HEK293 (cell line): ENCODE data around the gene PRC1.

Experiments
- CTCF ChIA-PET: fragments of 350-600 bp; formaldehyde crosslinking; extraction: SDS; loops from one replicate; lab custom pipeline; 2021; ENCODE audit warnings: antibody characterized with exemption; lab: Yijun Ruan, JAX
- POLR2A ChIA-PET: fragments of 300-600 bp; formaldehyde crosslinking; extraction: SDS; loops from one replicate; lab custom pipeline; 2020; ENCODE audit warnings: antibody characterized with exemption, inconsistent platforms; lab: Yijun Ruan, JAX
- H3K27ac ChIP-seq: fragments of 200-500 bp; sonication (Bioruptor generic); 2 replicates; pipeline ENCODE4 v1.5.1; 2014; ENCODE audit warnings: low read depth, low read length, control low read depth, inconsistent platforms; ENCODE audit errors: extremely low read depth
- H3K36me3 ChIP-seq, 2 experiments: fragments of 200-500 bp in 1 of 2; sonication (Bioruptor generic) in 1 of 2; 1 replicate in 1 of 2; 2 replicates in 1 of 2; pipeline ENCODE4 v1.5.1; 2014 to 2017; ENCODE audit warnings: inconsistent platforms in 2 of 2, low read length in 2 of 2; ENCODE audit not compliant: control insufficient read depth in 2 of 2, insufficient read depth in 1 of 2
- H3K4me1 ChIP-seq: fragments of 200-500 bp; sonication (Bioruptor generic); 2 replicates; pipeline ENCODE4 v1.5.1; 2014; ENCODE audit warnings: mild to moderate bottlenecking, low read length, inconsistent platforms; ENCODE audit not compliant: control insufficient read depth, insufficient read depth
- H3K4me3 ChIP-seq: 2 replicates; pipeline ENCODE4 v1.5.1; 2011; ENCODE audit warnings: low read depth, mild to moderate bottlenecking, control low read depth, low read length, moderate library complexity
- H3K9me3 ChIP-seq: fragments of 200-500 bp; sonication (Bioruptor generic); 2 replicates; pipeline ENCODE4 v1.5.1; 2014; ENCODE audit warnings: low read depth, low read length, inconsistent platforms; ENCODE audit not compliant: control insufficient read depth, insufficient read depth
- FEZF1 ChIP-seq: fragments of 450-650 bp; formaldehyde crosslinking; IDR thresholded peaks from 2 replicates; pipeline ENCODE4 v1.5.1; 2016; ENCODE audit warnings: missing biosample characterization, missing genetic modification characterization
- GLI2 ChIP-seq: fragments of 450-650 bp; formaldehyde crosslinking; IDR thresholded peaks from 2 replicates; pipeline ENCODE4; 2017; ENCODE audit warnings: missing biosample characterization, missing genetic modification characterization, low read depth, borderline replicate concordance
- GLIS1 ChIP-seq: fragments of 450-650 bp; formaldehyde crosslinking; IDR thresholded peaks from 2 replicates; pipeline ENCODE4 v1.5.1; 2016; ENCODE audit warnings: missing biosample characterization, missing genetic modification characterization
- SALL2 ChIP-seq: fragments of 450-650 bp; formaldehyde crosslinking; IDR thresholded peaks from 2 replicates; pipeline ENCODE4 v1.5.0; 2017; ENCODE audit warnings: missing biosample characterization, mild to moderate bottlenecking, missing genetic modification characterization, borderline replicate concordance
- SCRT1 ChIP-seq: fragments of 450-650 bp; formaldehyde crosslinking; IDR thresholded peaks from 2 replicates; pipeline ENCODE4 v1.5.1; 2016; ENCODE audit warnings: missing biosample characterization, missing genetic modification characterization, borderline replicate concordance
- SP3 ChIP-seq: fragments of 450-650 bp; formaldehyde crosslinking; IDR thresholded peaks from 2 replicates; pipeline ENCODE4 v1.5.1; 2016; ENCODE audit warnings: missing biosample characterization, missing genetic modification characterization
- ZBTB1 ChIP-seq: fragments of 450-650 bp; formaldehyde crosslinking; IDR thresholded peaks from 2 replicates; pipeline ENCODE4 v1.5.1; 2016; ENCODE audit warnings: missing biosample characterization, missing genetic modification characterization
- ZBTB17 ChIP-seq: fragments of 450-650 bp; formaldehyde crosslinking; IDR thresholded peaks from 2 replicates; pipeline ENCODE4 v1.5.1; 2016; ENCODE audit warnings: missing biosample characterization, missing genetic modification characterization
- ZBTB48 ChIP-seq: fragments of 450-650 bp; formaldehyde crosslinking; IDR thresholded peaks from 2 replicates; pipeline ENCODE4 v1.5.1; 2016; ENCODE audit warnings: missing biosample characterization, missing genetic modification characterization
- ZFHX2 ChIP-seq: fragments of 450-650 bp; formaldehyde crosslinking; conservative IDR thresholded peaks from 2 replicates; pipeline ENCODE4 v1.5.1; 2016; ENCODE audit warnings: missing biosample characterization, missing genetic modification characterization
- ZNF2 ChIP-seq: fragments of 450-650 bp; formaldehyde crosslinking; IDR thresholded peaks from 2 replicates; pipeline ENCODE4 v1.5.1; 2016; ENCODE audit warnings: missing biosample characterization, missing genetic modification characterization
- ZNF23 ChIP-seq: fragments of 450-650 bp; formaldehyde crosslinking; IDR thresholded peaks from 2 replicates; pipeline ENCODE4 v1.5.1; 2016; ENCODE audit warnings: missing biosample characterization, missing genetic modification characterization, borderline replicate concordance
- ZNF274 ChIP-seq, 2 experiments: fragments of 200-500 bp in 1 of 2; fragments of 450-650 bp in 1 of 2; sonication (Bioruptor generic) in 1 of 2; formaldehyde crosslinking in 1 of 2; IDR thresholded peaks; 2 replicates each; pipeline versions ENCODE4 v1.5.1 to v1.6.1; 2014 to 2016; ENCODE audit warnings: borderline replicate concordance in 1 of 2, inconsistent platforms in 1 of 2, low read length in 1 of 2, missing biosample characterization in 1 of 2, missing genetic modification characterization in 1 of 2
- ZNF335 ChIP-seq: fragments of 450-650 bp; formaldehyde crosslinking; conservative IDR thresholded peaks from 2 replicates; pipeline ENCODE4 v1.5.1; 2016; ENCODE audit warnings: missing biosample characterization, missing genetic modification characterization
- ZNF404 ChIP-seq: fragments of 450-650 bp; formaldehyde crosslinking; IDR thresholded peaks from 2 replicates; pipeline ENCODE4 v1.5.1; 2017; ENCODE audit warnings: missing biosample characterization, missing genetic modification characterization
- ZNF544 ChIP-seq: fragments of 450-650 bp; formaldehyde crosslinking; IDR thresholded peaks from 2 replicates; pipeline ENCODE4 v1.5.0; 2017; ENCODE audit warnings: missing biosample characterization, missing genetic modification characterization
- ZNF560 ChIP-seq: fragments of 450-650 bp; formaldehyde crosslinking; IDR thresholded peaks from 2 replicates; pipeline ENCODE4 v1.5.1; 2017; ENCODE audit warnings: missing biosample characterization, missing genetic modification characterization, borderline replicate concordance
- ZNF561 ChIP-seq: fragments of 450-650 bp; IDR thresholded peaks from 2 replicates; pipeline ENCODE4 v1.5.1; 2018; ENCODE audit warnings: missing biosample characterization, missing genetic modification characterization, borderline replicate concordance
- ZNF600 ChIP-seq: fragments of 450-650 bp; formaldehyde crosslinking; IDR thresholded peaks from 2 replicates; pipeline ENCODE4 v1.5.1; 2016; ENCODE audit warnings: missing biosample characterization, missing genetic modification characterization
- ZNF623 ChIP-seq: fragments of 450-650 bp; formaldehyde crosslinking; IDR thresholded peaks from 2 replicates; pipeline ENCODE4 v1.5.1; 2016; ENCODE audit warnings: missing biosample characterization, missing genetic modification characterization
- ZNF629 ChIP-seq: fragments of 450-650 bp; formaldehyde crosslinking; IDR thresholded peaks from 2 replicates; pipeline ENCODE4 v1.5.1; 2017; ENCODE audit warnings: missing biosample characterization, missing genetic modification characterization
- ZNF76 ChIP-seq: fragments of 450-650 bp; formaldehyde crosslinking; IDR thresholded peaks from 2 replicates; pipeline ENCODE4; 2016; ENCODE audit warnings: low read depth, missing biosample characterization, missing genetic modification characterization, borderline replicate concordance
- ZNF837 ChIP-seq: fragments of 450-650 bp; formaldehyde crosslinking; IDR thresholded peaks from 2 replicates; pipeline ENCODE4 v1.5.1; 2016; ENCODE audit warnings: missing biosample characterization, missing genetic modification characterization
- TF ChIP-seq, protein P1 (sequence below): fragments of 450-650 bp; formaldehyde crosslinking; IDR thresholded peaks from 2 replicates; pipeline ENCODE4 v1.5.1; 2017; ENCODE audit warnings: missing biosample characterization, missing genetic modification characterization
- TF ChIP-seq, protein P2 (sequence below): fragments of 450-650 bp; formaldehyde crosslinking; IDR thresholded peaks from 2 replicates; pipeline ENCODE4 v1.5.1; 2016; ENCODE audit warnings: missing biosample characterization, missing genetic modification characterization
- TF ChIP-seq, protein P3 (sequence below): fragments of 450-650 bp; formaldehyde crosslinking; IDR thresholded peaks from 2 replicates; pipeline ENCODE4 v1.5.1; 2016; ENCODE audit warnings: missing biosample characterization, missing genetic modification characterization

PRC1 gene

DNA sequence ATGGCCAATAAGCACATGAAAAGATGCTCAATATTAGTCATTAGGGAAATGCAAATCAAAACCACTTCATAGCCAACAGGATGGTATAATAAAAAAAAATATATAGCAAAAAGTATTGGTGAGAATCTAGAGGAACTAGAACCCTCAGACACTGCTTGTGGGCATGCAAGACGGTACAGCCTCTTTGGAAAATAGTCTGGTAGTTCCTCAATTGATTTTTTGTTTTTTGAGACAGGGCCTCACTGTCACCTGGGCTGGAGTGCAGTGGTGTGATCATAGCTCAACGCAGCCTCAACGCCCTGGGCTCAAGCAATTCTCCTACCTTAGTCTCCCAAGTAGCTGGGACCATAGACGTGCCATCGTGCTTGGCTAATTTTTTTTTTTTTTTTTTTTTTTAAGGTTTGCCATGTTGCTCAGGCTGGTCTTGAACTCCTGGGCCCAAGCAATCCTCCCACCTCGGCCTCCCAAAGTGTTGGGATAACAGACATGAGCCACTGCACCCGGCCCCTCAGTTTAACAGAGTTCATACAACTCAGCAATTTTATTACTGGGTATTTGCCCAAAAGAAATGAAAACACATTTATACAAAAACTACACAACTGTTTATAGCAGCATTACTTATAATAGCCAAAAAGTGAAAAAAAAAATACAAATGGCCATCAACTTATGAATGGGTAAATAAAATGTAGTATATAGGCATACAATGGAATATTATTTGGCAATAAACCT lies 5.1 kb downstream of the PRC1 start:
- Histone ChIP-seq H3K27ac (0 out of 2 replicates have a peak overlapping the region, but pooled peaks have one; percentile 4), H3K4me3 (no peak overlapping the region), H3K4me1 (peaks cover 33% of the 10 kb centered on the region), H3K36me3 (peaks cover 13 to 42% of the 10 kb centered on the region in 2 experiments), H3K9me3 (no peaks in the 10 kb centered on the region)
- ChIA-PET POLR2A (interaction anchor here (0.6 kb wide), 2 partner anchors 75 to 1831 kb away, joined by 3 to 5 read pairs; no protein-coding TSS in a partner anchor), CTCF (interaction anchor here (0.6 to 1.7 kb wide), 5 partner anchors 8 to 817 kb away, joined by 3 to 8 read pairs (median 3); partner anchors contain the start of gene HDDC3)
- no peak for TF ChIP-seq SP3
- TF ChIP-seq ZBTB1 (tag by site-specific recombination) = no peak
- TF ChIP-seq, protein P1, sequence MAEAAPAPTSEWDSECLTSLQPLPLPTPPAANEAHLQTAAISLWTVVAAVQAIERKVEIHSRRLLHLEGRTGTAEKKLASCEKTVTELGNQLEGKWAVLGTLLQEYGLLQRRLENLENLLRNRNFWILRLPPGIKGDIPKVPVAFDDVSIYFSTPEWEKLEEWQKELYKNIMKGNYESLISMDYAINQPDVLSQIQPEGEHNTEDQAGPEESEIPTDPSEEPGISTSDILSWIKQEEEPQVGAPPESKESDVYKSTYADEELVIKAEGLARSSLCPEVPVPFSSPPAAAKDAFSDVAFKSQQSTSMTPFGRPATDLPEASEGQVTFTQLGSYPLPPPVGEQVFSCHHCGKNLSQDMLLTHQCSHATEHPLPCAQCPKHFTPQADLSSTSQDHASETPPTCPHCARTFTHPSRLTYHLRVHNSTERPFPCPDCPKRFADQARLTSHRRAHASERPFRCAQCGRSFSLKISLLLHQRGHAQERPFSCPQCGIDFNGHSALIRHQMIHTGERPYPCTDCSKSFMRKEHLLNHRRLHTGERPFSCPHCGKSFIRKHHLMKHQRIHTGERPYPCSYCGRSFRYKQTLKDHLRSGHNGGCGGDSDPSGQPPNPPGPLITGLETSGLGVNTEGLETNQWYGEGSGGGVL (tag by site-specific recombination) = no peak
- no peak for TF ChIP-seq ZNF837
- TF ChIP-seq ZNF544 = no peak
- TF ChIP-seq GLI2 (tag by site-specific recombination) = no peak
- no peak for TF ChIP-seq SALL2 (tag by site-specific recombination)
- no peak for TF ChIP-seq ZBTB48 (tag by site-specific recombination)
- TF ChIP-seq SCRT1 (tag by site-specific recombination) = no peak
- TF ChIP-seq FEZF1 (tag by site-specific recombination) = no peak
- TF ChIP-seq, protein P2, sequence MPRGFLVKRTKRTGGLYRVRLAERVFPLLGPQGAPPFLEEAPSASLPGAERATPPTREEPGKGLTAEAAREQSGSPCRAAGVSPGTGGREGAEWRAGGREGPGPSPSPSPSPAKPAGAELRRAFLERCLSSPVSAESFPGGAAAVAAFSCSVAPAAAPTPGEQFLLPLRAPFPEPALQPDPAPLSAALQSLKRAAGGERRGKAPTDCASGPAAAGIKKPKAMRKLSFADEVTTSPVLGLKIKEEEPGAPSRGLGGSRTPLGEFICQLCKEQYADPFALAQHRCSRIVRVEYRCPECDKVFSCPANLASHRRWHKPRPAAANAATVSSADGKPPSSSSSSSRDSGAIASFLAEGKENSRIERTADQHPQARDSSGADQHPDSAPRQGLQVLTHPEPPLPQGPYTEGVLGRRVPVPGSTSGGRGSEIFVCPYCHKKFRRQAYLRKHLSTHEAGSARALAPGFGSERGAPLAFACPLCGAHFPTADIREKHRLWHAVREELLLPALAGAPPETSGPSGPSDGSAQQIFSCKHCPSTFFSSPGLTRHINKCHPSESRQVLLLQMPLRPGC = no peak
- TF ChIP-seq ZNF23 (tag by site-specific recombination) = no peak
- TF ChIP-seq ZNF561 (tag by site-specific recombination) = no peak
- TF ChIP-seq ZBTB17 (tag by site-specific recombination) = no peak
- TF ChIP-seq ZNF600 = 0 out of 2 replicates have a peak, but pooled peaks have one; percentile 33
- TF ChIP-seq, protein P3, sequence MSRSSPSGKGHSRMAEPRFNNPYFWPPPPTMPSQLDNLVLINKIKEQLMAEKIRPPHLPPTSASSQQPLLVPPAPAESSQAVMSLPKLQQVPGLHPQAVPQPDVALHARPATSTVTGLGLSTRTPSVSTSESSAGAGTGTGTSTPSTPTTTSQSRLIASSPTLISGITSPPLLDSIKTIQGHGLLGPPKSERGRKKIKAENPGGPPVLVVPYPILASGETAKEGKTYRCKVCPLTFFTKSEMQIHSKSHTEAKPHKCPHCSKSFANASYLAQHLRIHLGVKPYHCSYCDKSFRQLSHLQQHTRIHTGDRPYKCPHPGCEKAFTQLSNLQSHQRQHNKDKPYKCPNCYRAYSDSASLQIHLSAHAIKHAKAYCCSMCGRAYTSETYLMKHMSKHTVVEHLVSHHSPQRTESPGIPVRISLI (tag by site-specific recombination) = peak; percentile 68; the same call in 1 of the 2 replicates

DNA sequence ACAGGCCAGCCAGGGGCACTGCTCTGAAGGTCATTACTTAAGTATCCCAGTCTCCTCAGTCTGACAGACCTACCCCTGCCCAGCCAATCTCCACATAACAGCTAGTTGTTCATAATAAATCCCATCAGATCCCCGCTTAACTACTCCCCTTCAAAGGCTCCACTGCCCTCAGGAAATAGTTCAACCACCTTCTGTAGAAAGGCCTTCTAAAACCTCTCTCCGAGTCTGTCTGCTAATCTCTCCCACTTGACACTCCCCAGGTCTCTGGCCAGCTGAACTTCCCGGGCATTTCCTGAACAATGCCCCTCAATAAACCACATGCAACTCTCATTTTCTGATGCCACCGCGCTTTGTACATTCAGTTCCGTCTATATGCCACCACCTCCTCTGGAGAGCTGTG lies 6.0 kb downstream of the PRC1 start:
- CTCF ChIA-PET = interaction anchor here (0.6 to 3.2 kb wide), 4 partner anchors 32 to 245 kb away, joined by 5 to 15 read pairs (median 7); partner anchors contain the start of gene HDDC3
- Histone ChIP-seq H3K4me3 (no peak overlapping the region), H3K27ac (peak overlapping the region; percentile 4), H3K36me3 (peaks cover 22 to 51% of the 10 kb centered on the region in 2 experiments), H3K4me1 (peaks cover 33% of the 10 kb centered on the region), H3K9me3 (no peaks in the 10 kb centered on the region)
- POLR2A ChIA-PET = no interaction called here
- no peak for TF ChIP-seq GLIS1 (tag by site-specific recombination)
- no peak for TF ChIP-seq ZNF560
- no peak for TF ChIP-seq ZNF623 (tag by site-specific recombination)
- no peak for TF ChIP-seq ZFHX2 (tag by site-specific recombination)
- TF ChIP-seq ZNF629 (tag by site-specific recombination) = no peak
- TF ChIP-seq ZNF274 (IDR thresholded peaks at IDR 0.05; ENCODE audit: low read length) = no peak
- no peak for TF ChIP-seq ZNF274 (tag by site-specific recombination; IDR thresholded peaks at IDR 0.05; ENCODE audit: borderline replicate concordance)
- TF ChIP-seq ZNF76 (tag by site-specific recombination) = no peak
- peak; percentile 32; the same call in 1 of the 2 replicates for TF ChIP-seq ZNF600
- TF ChIP-seq ZNF404 (tag by site-specific recombination) = no peak
- no peak for TF ChIP-seq ZNF2 (tag by site-specific recombination)
- TF ChIP-seq ZNF335 (tag by site-specific recombination) = peak; percentile 24; the same call in 1 of the 2 replicates
